Measurements from ENCODE around the gene FAM124A.

GRCh38 chr13:51243832-51244231, 21.6 kb downstream of the FAM124A start:
- TF ChIP-seq CTCF (IDR thresholded peaks at IDR 0.05) (no peak), POLR2AphosphoS2 (conservative IDR thresholded peaks at IDR 0.05; ENCODE audit: low read length) (no peak), RAD21 (conservative IDR thresholded peaks at IDR 0.05 in 1 of 2, IDR thresholded peaks at IDR 0.05 in 1 of 2) (no peak), MYC (IDR thresholded peaks at IDR 0.05; ENCODE audit: borderline replicate concordance, low read length) (no peak), USF2 (IDR thresholded peaks at IDR 0.05) (no peak), GATA3 (IDR thresholded peaks at IDR 0.05; ENCODE audit: borderline replicate concordance) (no peak), KDM1A (IDR thresholded peaks at IDR 0.05; ENCODE audit: low read depth) (no peak), HDAC2 (IDR thresholded peaks at IDR 0.05) (no peak), CHD2 (IDR thresholded peaks at IDR 0.05; ENCODE audit: low read length, partially characterized antibody) (no peak)
